HFFc6 (cell line): ENCODE data around the gene IL17RE. TPM values are rescaled to one million over a fixed set of nuclear protein-coding genes. Genes with fewer than 3 reads are reported as not detected.
"Not testable (repeated sequence)": the region's sequence is repeated elsewhere in the genome, so short reads cannot be mapped to it uniquely, and the experiment has no call there.

ENCODE experiments used
- DNase-seq: peaks from one replicate; pipeline ENCODE4 v3.0.0-alpha.2; 2018
- H3K27ac Mint-ChIP-seq: 2 replicates; pipeline ENCODE4 v1.8.0; 2020; ENCODE audit warnings: mild to moderate bottlenecking, mixed read lengths
- H3K27me3 Mint-ChIP-seq: 2 replicates; pipeline ENCODE4 v1.8.0; 2021; ENCODE audit warnings: mild to moderate bottlenecking, moderate library complexity, mixed read lengths; ENCODE audit not compliant: insufficient read depth
- H3K36me3 Mint-ChIP-seq: 2 replicates; pipeline ENCODE4 v1.8.0; 2021; ENCODE audit warnings: low read depth, mixed read lengths
- H3K4me1 Mint-ChIP-seq: 2 replicates; pipeline ENCODE4 v1.8.0; 2020; ENCODE audit warnings: low read depth, mixed read lengths
- H3K4me3 Mint-ChIP-seq: 2 replicates; pipeline ENCODE4 v1.8.0; 2020; ENCODE audit warnings: mild to moderate bottlenecking, moderate library complexity, mixed read lengths
- H3K9me3 Mint-ChIP-seq: 2 replicates; pipeline ENCODE4 v1.8.0; 2020; ENCODE audit warnings: mild to moderate bottlenecking, mixed read lengths
- CTCF ChIP-seq: fragments of 200-600 bp; sonication (generic); IDR thresholded peaks from 2 replicates; pipeline ENCODE4 v1.5.0; 2021; ENCODE audit warnings: antibody characterized with exemption, mild to moderate bottlenecking
- total RNA-seq, 6 experiments: library from RNA; stranded (reverse); fragmentation: NEBNext Ultra II Directional; extraction: Animal tissue kit (Norgen Biotek cat#: 25700); gene quantifications; 2 replicates in 1 of 6; 3 replicates in 5 of 6; pipeline ENCODE4 v1.2.3, GENCODE V29; 2021

IL17RE gene
- total RNA-seq, 6 experiments from 2014 or later, result 0.51 to 0.80 (median 0.65) TPM

- peaks cover 17% of the 10 kb centered on the region for H3K4me1 Mint-ChIP-seq
- no peaks in the 10 kb centered on the region for H3K36me3 Mint-ChIP-seq
- DNase-seq, result no peak
- no peak overlapping the region for H3K27ac Mint-ChIP-seq
- no peak overlapping the region for H3K4me3 Mint-ChIP-seq
- no peaks in the 10 kb centered on the region for H3K9me3 Mint-ChIP-seq
- TF ChIP-seq CTCF, result no peak
- no peaks in the 10 kb centered on the region for H3K27me3 Mint-ChIP-seq
Observed at GRCh38 chr3:9866639-9867038, 36.0 kb upstream of the IL17RE start.

- H3K27me3 Mint-ChIP-seq, result no peaks in the 10 kb centered on the region
- no peak for TF ChIP-seq CTCF
- H3K9me3 Mint-ChIP-seq, result no peaks in the 10 kb centered on the region
- DNase-seq, result no peak
- H3K27ac Mint-ChIP-seq, result no peak overlapping the region
- H3K4me1 Mint-ChIP-seq, result peaks cover 22% of the 10 kb centered on the region
- no peak overlapping the region for H3K4me3 Mint-ChIP-seq
- H3K36me3 Mint-ChIP-seq, result no peaks in the 10 kb centered on the region
Observed at GRCh38 chr3:9867106-9867505, 35.5 kb upstream of the IL17RE start.

- Mint-ChIP-seq H3K4me1 (peaks cover 20% of the 10 kb centered on the region), H3K27me3 (no peaks in the 10 kb centered on the region), H3K27ac (no peak overlapping the region; the same call in 1 of the 2 replicates), H3K36me3 (no peaks in the 10 kb centered on the region), H3K4me3 (no peak overlapping the region), H3K9me3 (no peaks in the 10 kb centered on the region)
- no peak for TF ChIP-seq CTCF
- DNase-seq, result no peak
Observed at GRCh38 chr3:9869955-9870354, 32.7 kb upstream of the IL17RE start.

- Mint-ChIP-seq H3K9me3 (no peaks in the 10 kb centered on the region), H3K4me3 (no peak overlapping the region), H3K4me1 (peaks cover 20% of the 10 kb centered on the region), H3K27ac (peak overlapping the region; percentile 65), H3K36me3 (no peaks in the 10 kb centered on the region), H3K27me3 (peaks cover 1% of the 10 kb centered on the region; the same call in 1 of the 2 replicates)
- no peak for TF ChIP-seq CTCF
- DNase-seq, result peak; percentile 76
Observed at GRCh38 chr3:9870978-9871377, 31.7 kb upstream of the IL17RE start.

- H3K9me3 Mint-ChIP-seq, DNase-seq, H3K27me3 Mint-ChIP-seq, H3K4me3 Mint-ChIP-seq, H3K36me3 Mint-ChIP-seq: not testable (repeated sequence)
- peaks cover 20% of the 10 kb centered on the region for H3K4me1 Mint-ChIP-seq
- H3K27ac Mint-ChIP-seq, result peak overlapping the region; percentile 72
Observed at GRCh38 chr3:9872067-9872466, 30.6 kb upstream of the IL17RE start.

GRCh38 chr3:9875448-9875847 lies 27.2 kb upstream of the IL17RE start:
- no peaks in the 10 kb centered on the region for H3K9me3 Mint-ChIP-seq
- H3K27ac Mint-ChIP-seq, result no peak overlapping the region
- H3K4me3 Mint-ChIP-seq, result no peak overlapping the region
- H3K4me1 Mint-ChIP-seq, result peaks cover 19% of the 10 kb centered on the region
- H3K36me3 Mint-ChIP-seq, result no peaks in the 10 kb centered on the region
- DNase-seq, result no peak
- H3K27me3 Mint-ChIP-seq, result peaks cover 3% of the 10 kb centered on the region; the same call in 1 of the 2 replicates
- no peak for TF ChIP-seq CTCF

GRCh38 chr3:9876255-9876654 lies 26.4 kb upstream of the IL17RE start:
- not testable (repeated sequence) for H3K27ac Mint-ChIP-seq, DNase-seq, H3K36me3 Mint-ChIP-seq, H3K27me3 Mint-ChIP-seq, H3K9me3 Mint-ChIP-seq, H3K4me3 Mint-ChIP-seq
- peaks cover 12% of the 10 kb centered on the region for H3K4me1 Mint-ChIP-seq
